Measurements from ENCODE around the gene ABCF2. TPM values are rescaled to one million over a fixed set of nuclear protein-coding genes. Genes with fewer than 3 reads are reported as not detected.

ABCF2 gene
- total RNA-seq, 1 donor from 2014 or later: 31.3 TPM

GRCh38 chr7:151191544-151191943 lies 35.5 kb downstream of the ABCF2 start:
- Histone ChIP-seq H3K79me2 (ENCODE audit: low read depth) (no peaks in the 10 kb centered on the region), H4K20me1 (ENCODE audit: low read depth) (no peaks in the 10 kb centered on the region), H3K27me3 (peaks cover 22% of the 10 kb centered on the region), H3K27ac (no peak overlapping the region), H2AFZ (replicated peaks) (no peak overlapping the region), H3K9ac (no peak overlapping the region), H3K4me1 (no peaks in the 10 kb centered on the region), H3K4me3 (no peak overlapping the region), H3F3A (ENCODE audit: low read depth) (no peaks in the 10 kb centered on the region), H3K4me2 (no peak overlapping the region), H3K36me3 (no peaks in the 10 kb centered on the region), H3K9me3 (ENCODE audit: low read depth) (no peaks in the 10 kb centered on the region)
- DNase-seq (ENCODE audit: low spot score): no peak
- H3K36me3 Mint-ChIP-seq: no peaks in the 10 kb centered on the region
- H3K9me3 Mint-ChIP-seq: no peaks in the 10 kb centered on the region
- H3K4me3 Mint-ChIP-seq: no peak overlapping the region
- TF ChIP-seq EZH2 (IDR thresholded peaks at IDR 0.05) (no peak), CTCF (IDR thresholded peaks at IDR 0.05) (no peak), EZH2phosphoT487 (IDR thresholded peaks at IDR 0.05) (no peak)
- no peak overlapping the region for H3K27ac Mint-ChIP-seq
- H3K27me3 Mint-ChIP-seq (ENCODE audit: insufficient read depth, low read depth): peaks cover 15% of the 10 kb centered on the region
- H3K4me1 Mint-ChIP-seq: no peaks in the 10 kb centered on the region

DNA sequence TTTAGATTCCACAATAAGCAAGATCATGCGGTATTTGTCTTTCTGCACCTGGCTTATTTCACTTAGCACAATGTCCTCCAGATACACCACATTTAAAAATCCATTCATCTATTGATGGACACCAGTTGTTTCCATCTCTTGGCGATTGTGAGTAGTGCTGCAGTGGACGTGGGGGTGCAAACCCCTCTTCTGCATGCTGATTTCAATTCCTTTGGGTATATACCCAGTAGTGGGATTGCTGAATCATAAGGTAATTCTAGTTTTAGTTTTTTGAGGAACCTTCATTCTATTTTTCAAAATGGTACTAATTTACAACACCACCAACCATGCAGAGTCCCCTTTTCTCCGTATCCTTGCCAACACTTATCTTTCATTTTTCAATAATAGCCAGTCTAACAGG lies 38.0 kb downstream of the ABCF2 start:
- Mint-ChIP-seq H3K36me3 (no peaks in the 10 kb centered on the region), H3K4me3 (no peak overlapping the region), H3K27ac (no peak overlapping the region), H3K9me3 (no peaks in the 10 kb centered on the region), H3K4me1 (no peaks in the 10 kb centered on the region), H3K27me3 (ENCODE audit: insufficient read depth, low read depth) (peaks cover 19% of the 10 kb centered on the region)
- no peak for DNase-seq (ENCODE audit: low spot score)
- H3K79me2 ChIP-seq (ENCODE audit: low read depth): no peaks in the 10 kb centered on the region
- no peak overlapping the region for H3K27ac ChIP-seq
- H2AFZ ChIP-seq (replicated peaks): no peak overlapping the region
- no peaks in the 10 kb centered on the region for H3K9me3 ChIP-seq (ENCODE audit: low read depth)
- no peak overlapping the region for H3K4me3 ChIP-seq
- no peaks in the 10 kb centered on the region for H3F3A ChIP-seq (ENCODE audit: low read depth)
- H4K20me1 ChIP-seq (ENCODE audit: low read depth): no peaks in the 10 kb centered on the region
- no peaks in the 10 kb centered on the region for H3K36me3 ChIP-seq
- no peak overlapping the region for H3K9ac ChIP-seq
- no peaks in the 10 kb centered on the region for H3K4me1 ChIP-seq
- TF ChIP-seq EZH2 (IDR thresholded peaks at IDR 0.05) (no peak), CTCF (IDR thresholded peaks at IDR 0.05) (no peak)
- no peak overlapping the region for H3K4me2 ChIP-seq
- H3K27me3 ChIP-seq: peaks cover 10% of the 10 kb centered on the region

GRCh38 chr7:151188252-151188542 lies 38.8 kb downstream of the ABCF2 start:
- Mint-ChIP-seq H3K36me3 (no peaks in the 10 kb centered on the region), H3K27ac (no peak overlapping the region), H3K9me3 (no peaks in the 10 kb centered on the region), H3K4me1 (no peaks in the 10 kb centered on the region), H3K27me3 (ENCODE audit: insufficient read depth, low read depth) (peaks cover 18% of the 10 kb centered on the region), H3K4me3 (no peak overlapping the region)
- Histone ChIP-seq H3K4me3 (no peak overlapping the region), H3K27ac (no peak overlapping the region), H2AFZ (replicated peaks) (no peak overlapping the region), H3K4me1 (no peaks in the 10 kb centered on the region), H3F3A (ENCODE audit: low read depth) (no peaks in the 10 kb centered on the region), H4K20me1 (ENCODE audit: low read depth) (no peaks in the 10 kb centered on the region), H3K79me2 (ENCODE audit: low read depth) (no peaks in the 10 kb centered on the region), H3K9me3 (ENCODE audit: low read depth) (no peaks in the 10 kb centered on the region), H3K9ac (no peak overlapping the region), H3K4me2 (no peak overlapping the region), H3K36me3 (no peaks in the 10 kb centered on the region), H3K27me3 (peaks cover 10% of the 10 kb centered on the region)
- DNase-seq (ENCODE audit: low spot score): no peak
- TF ChIP-seq EZH2 (IDR thresholded peaks at IDR 0.05): no peak

GRCh38 chr7:151187409-151188251 lies 39.4 kb downstream of the ABCF2 start:
- Histone ChIP-seq H3K27ac (no peak overlapping the region), H3K79me2 (ENCODE audit: low read depth) (no peaks in the 10 kb centered on the region), H3F3A (ENCODE audit: low read depth) (no peaks in the 10 kb centered on the region), H3K27me3 (peaks cover 10% of the 10 kb centered on the region), H3K9ac (no peak overlapping the region), H2AFZ (replicated peaks) (no peak overlapping the region), H3K4me3 (no peak overlapping the region), H3K4me1 (no peaks in the 10 kb centered on the region), H3K9me3 (ENCODE audit: low read depth) (no peaks in the 10 kb centered on the region), H3K4me2 (no peak overlapping the region), H3K36me3 (no peaks in the 10 kb centered on the region), H4K20me1 (ENCODE audit: low read depth) (no peaks in the 10 kb centered on the region)
- Mint-ChIP-seq H3K36me3 (no peaks in the 10 kb centered on the region), H3K9me3 (no peaks in the 10 kb centered on the region), H3K4me3 (no peak overlapping the region), H3K4me1 (no peaks in the 10 kb centered on the region), H3K27me3 (ENCODE audit: insufficient read depth, low read depth) (peaks cover 12% of the 10 kb centered on the region), H3K27ac (no peak overlapping the region)
- no peak for DNase-seq (ENCODE audit: low spot score)
- TF ChIP-seq EZH2phosphoT487 (IDR thresholded peaks at IDR 0.05) (no peak), CTCF (IDR thresholded peaks at IDR 0.05) (no peak), EZH2 (IDR thresholded peaks at IDR 0.05) (no peak)

All from neural progenitor cell (in vitro differentiated cells).